HFFc6 (cell line): ENCODE data around the gene ANXA3. TPM values are rescaled to one million over a fixed set of nuclear protein-coding genes. Genes with fewer than 3 reads are reported as not detected.

ENCODE experiments used
- DNase-seq: peaks from one replicate; pipeline ENCODE4 v3.0.0-alpha.2; 2018
- H3K27ac Mint-ChIP-seq: 2 replicates; pipeline ENCODE4 v1.8.0; 2020; ENCODE audit warnings: mild to moderate bottlenecking, mixed read lengths
- H3K27me3 Mint-ChIP-seq: 2 replicates; pipeline ENCODE4 v1.8.0; 2021; ENCODE audit warnings: mild to moderate bottlenecking, moderate library complexity, mixed read lengths; ENCODE audit not compliant: insufficient read depth
- H3K36me3 Mint-ChIP-seq: 2 replicates; pipeline ENCODE4 v1.8.0; 2021; ENCODE audit warnings: low read depth, mixed read lengths
- H3K4me1 Mint-ChIP-seq: 2 replicates; pipeline ENCODE4 v1.8.0; 2020; ENCODE audit warnings: low read depth, mixed read lengths
- H3K4me3 Mint-ChIP-seq: 2 replicates; pipeline ENCODE4 v1.8.0; 2020; ENCODE audit warnings: mild to moderate bottlenecking, moderate library complexity, mixed read lengths
- H3K9me3 Mint-ChIP-seq: 2 replicates; pipeline ENCODE4 v1.8.0; 2020; ENCODE audit warnings: mild to moderate bottlenecking, mixed read lengths
- total RNA-seq, 6 experiments: library from RNA; stranded (reverse); fragmentation: NEBNext Ultra II Directional; extraction: Animal tissue kit (Norgen Biotek cat#: 25700); gene quantifications; 2 replicates in 1 of 6; 3 replicates in 5 of 6; pipeline ENCODE4 v1.2.3, GENCODE V29; 2021
- TF ChIP-seq, protein P1 (sequence below): fragments of 200-600 bp; sonication (generic); IDR thresholded peaks from 2 replicates; pipeline ENCODE4 v1.5.0; 2021; ENCODE audit warnings: antibody characterized with exemption, mild to moderate bottlenecking

The ANXA3 gene
- total RNA-seq, 6 experiments from 2014 or later: 1.5 to 3.0 (median 1.6) TPM

GRCh38 chr4:78529569-78530209 lies 21.9 kb upstream of the ANXA3 start:
- H3K4me1 Mint-ChIP-seq: peaks cover 18% of the 10 kb centered on the region

GRCh38 chr4:78532046-78532445 lies 19.5 kb upstream of the ANXA3 start:
- Mint-ChIP-seq H3K4me1 (peaks cover 18% of the 10 kb centered on the region), H3K4me3 (no peak overlapping the region), H3K9me3 (no peaks in the 10 kb centered on the region), H3K27me3 (no peaks in the 10 kb centered on the region; the same call in 1 of the 2 replicates), H3K36me3 (peaks cover 9% of the 10 kb centered on the region), H3K27ac (no peak overlapping the region)
- no peak for DNase-seq
- TF ChIP-seq, protein P1, sequence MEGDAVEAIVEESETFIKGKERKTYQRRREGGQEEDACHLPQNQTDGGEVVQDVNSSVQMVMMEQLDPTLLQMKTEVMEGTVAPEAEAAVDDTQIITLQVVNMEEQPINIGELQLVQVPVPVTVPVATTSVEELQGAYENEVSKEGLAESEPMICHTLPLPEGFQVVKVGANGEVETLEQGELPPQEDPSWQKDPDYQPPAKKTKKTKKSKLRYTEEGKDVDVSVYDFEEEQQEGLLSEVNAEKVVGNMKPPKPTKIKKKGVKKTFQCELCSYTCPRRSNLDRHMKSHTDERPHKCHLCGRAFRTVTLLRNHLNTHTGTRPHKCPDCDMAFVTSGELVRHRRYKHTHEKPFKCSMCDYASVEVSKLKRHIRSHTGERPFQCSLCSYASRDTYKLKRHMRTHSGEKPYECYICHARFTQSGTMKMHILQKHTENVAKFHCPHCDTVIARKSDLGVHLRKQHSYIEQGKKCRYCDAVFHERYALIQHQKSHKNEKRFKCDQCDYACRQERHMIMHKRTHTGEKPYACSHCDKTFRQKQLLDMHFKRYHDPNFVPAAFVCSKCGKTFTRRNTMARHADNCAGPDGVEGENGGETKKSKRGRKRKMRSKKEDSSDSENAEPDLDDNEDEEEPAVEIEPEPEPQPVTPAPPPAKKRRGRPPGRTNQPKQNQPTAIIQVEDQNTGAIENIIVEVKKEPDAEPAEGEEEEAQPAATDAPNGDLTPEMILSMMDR: no peak

More at GRCh38 chr4:78529569-78530209, 21.9 kb upstream of the ANXA3 start:
- H3K27me3 Mint-ChIP-seq: no peaks in the 10 kb centered on the region
- H3K4me3 Mint-ChIP-seq: 0 out of 2 replicates have a peak overlapping the region, but pooled peaks have one; percentile 29
- TF ChIP-seq, protein P1: no peak
- H3K36me3 Mint-ChIP-seq: peaks cover 9% of the 10 kb centered on the region
- no peak overlapping the region for H3K27ac Mint-ChIP-seq
- no peaks in the 10 kb centered on the region for H3K9me3 Mint-ChIP-seq
- peak; percentile 67 for DNase-seq

GRCh38 chr4:78533854-78534253 lies 17.7 kb upstream of the ANXA3 start:
- DNase-seq: no peak
- Mint-ChIP-seq H3K27ac (no peak overlapping the region), H3K27me3 (no peaks in the 10 kb centered on the region; the same call in none of the 2 replicates), H3K4me3 (no peak overlapping the region), H3K36me3 (peaks cover 9% of the 10 kb centered on the region), H3K4me1 (peaks cover 18% of the 10 kb centered on the region), H3K9me3 (no peaks in the 10 kb centered on the region)
- TF ChIP-seq, protein P1: no peak

GRCh38 chr4:78534286-78534955 lies 17.1 kb upstream of the ANXA3 start:
- no peak for DNase-seq
- peaks cover 18% of the 10 kb centered on the region for H3K4me1 Mint-ChIP-seq
- H3K27me3 Mint-ChIP-seq: no peaks in the 10 kb centered on the region; the same call in none of the 2 replicates
- no peaks in the 10 kb centered on the region for H3K9me3 Mint-ChIP-seq
- no peak overlapping the region for H3K27ac Mint-ChIP-seq
- H3K4me3 Mint-ChIP-seq: no peak overlapping the region
- TF ChIP-seq, protein P1: no peak
- H3K36me3 Mint-ChIP-seq: peaks cover 9% of the 10 kb centered on the region

DNA sequence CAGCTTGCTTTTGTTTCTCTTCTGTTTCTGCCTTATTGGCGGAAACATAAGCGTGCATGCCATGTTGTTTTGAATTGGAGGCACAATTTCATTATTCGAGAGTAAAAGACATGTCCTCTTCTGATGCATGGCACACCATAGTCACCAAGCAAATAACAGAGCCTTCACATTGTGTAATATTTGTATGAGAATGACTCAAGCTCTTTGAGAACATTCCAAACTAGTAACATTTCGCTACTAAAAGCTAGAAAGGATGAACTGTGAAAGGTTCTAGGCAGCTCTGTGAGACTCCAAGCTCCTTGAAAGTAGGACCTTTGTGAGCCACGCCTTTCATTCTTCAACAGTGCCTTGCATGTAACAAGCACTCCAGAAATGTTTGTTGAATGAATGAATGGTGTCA lies 9.2 kb upstream of the ANXA3 start:
- peak; percentile 58 for DNase-seq
- peak overlapping the region; percentile 11; the same call in 1 of the 2 replicates for H3K4me3 Mint-ChIP-seq
- TF ChIP-seq, protein P1: no peak
- no peaks in the 10 kb centered on the region; the same call in 1 of the 2 replicates for H3K27me3 Mint-ChIP-seq
- H3K27ac Mint-ChIP-seq: peak overlapping the region; percentile 55
- H3K9me3 Mint-ChIP-seq: peaks cover 5% of the 10 kb centered on the region
- peaks cover 12% of the 10 kb centered on the region for H3K36me3 Mint-ChIP-seq
- peaks cover 45% of the 10 kb centered on the region for H3K4me1 Mint-ChIP-seq
